ENCODE measurements around the gene FILIP1L. TPM values are rescaled to one million over a fixed set of nuclear protein-coding genes. Genes with fewer than 3 reads are reported as not detected.

The FILIP1L gene
- total and polyA plus RNA-seq, 2 of the 13 experiments (the other 11 are each of a cell fraction or from before 2014, with no cell fraction given) = 8.1 to 187 TPM

DNA sequence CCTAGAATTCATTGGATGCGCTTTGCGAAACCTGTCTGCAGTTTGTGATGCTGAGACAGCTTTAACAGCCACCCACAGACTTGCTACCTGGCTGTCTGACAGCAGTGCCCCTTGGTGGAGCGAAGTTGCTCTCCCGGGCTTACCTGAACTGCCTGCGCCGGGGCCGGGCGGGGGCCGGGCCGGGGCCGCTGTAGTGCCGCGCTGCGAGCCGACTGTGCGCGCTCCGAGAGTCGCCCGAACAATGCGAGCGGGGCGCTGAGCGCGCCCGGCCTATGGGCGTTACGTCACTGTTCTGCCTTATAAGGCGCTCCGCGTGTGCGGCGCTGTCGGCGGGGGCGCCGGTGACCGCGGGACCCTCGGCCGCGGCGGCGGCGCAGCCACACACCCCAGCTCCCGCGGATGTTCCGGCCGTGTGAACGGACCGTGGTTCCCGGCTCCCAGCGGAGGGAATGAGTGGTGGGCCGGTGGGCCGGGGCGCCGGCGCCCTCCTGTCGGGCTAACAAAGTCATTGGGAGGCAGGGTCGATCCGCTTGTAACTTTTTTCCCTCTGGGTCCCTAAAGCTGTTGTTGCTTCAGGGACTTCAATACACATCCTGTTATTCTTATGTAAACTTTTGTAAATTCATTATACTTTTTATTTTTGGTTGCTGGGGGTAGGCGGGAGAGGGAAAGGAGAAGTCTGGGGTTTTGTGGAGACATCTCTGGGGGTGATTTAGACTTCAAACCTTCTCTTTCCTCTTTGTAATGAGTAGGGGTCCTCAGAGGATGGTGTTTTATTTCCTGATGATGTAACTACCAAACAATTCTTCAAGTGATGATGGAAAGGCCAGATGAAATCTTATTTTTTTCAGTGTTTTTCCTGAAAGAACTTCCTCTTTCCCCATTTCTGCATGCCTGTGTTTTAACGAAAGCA, 238.1 kb downstream of the FILIP1L start (continued):
- TF ChIP-seq, protein P1, sequence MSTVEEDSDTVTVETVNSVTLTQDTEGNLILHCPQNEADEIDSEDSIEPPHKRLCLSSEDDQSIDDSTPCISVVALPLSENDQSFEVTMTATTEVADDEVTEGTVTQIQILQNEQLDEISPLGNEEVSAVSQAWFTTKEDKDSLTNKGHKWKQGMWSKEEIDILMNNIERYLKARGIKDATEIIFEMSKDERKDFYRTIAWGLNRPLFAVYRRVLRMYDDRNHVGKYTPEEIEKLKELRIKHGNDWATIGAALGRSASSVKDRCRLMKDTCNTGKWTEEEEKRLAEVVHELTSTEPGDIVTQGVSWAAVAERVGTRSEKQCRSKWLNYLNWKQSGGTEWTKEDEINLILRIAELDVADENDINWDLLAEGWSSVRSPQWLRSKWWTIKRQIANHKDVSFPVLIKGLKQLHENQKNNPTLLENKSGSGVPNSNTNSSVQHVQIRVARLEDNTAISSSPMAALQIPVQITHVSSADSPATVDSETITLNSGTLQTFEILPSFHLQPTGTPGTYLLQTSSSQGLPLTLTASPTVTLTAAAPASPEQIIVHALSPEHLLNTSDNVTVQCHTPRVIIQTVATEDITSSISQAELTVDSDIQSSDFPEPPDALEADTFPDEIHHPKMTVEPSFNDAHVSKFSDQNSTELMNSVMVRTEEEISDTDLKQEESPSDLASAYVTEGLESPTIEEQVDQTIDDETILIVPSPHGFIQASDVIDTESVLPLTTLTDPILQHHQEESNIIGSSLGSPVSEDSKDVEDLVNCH (CRISPR knock-in tag; IDR thresholded peaks at IDR 0.05) = no peak
- TF ChIP-seq GTF2F1 (IDR thresholded peaks at IDR 0.05; ENCODE audit: low read length) (0 out of 2 replicates have a peak, but pooled peaks have one; percentile 45), RCOR2 (CRISPR knock-in tag; IDR thresholded peaks at IDR 0.05) (no peak), ZFP62 (CRISPR knock-in tag; IDR thresholded peaks at IDR 0.05) (no peak), SATB2 (CRISPR knock-in tag; IDR thresholded peaks at IDR 0.05) (peak; percentile 91), ZNF7 (CRISPR knock-in tag; IDR thresholded peaks at IDR 0.05) (no peak), HDAC2 (CRISPR knock-in tag; IDR thresholded peaks at IDR 0.05) (no peak), PAWR (CRISPR knock-in tag; IDR thresholded peaks at IDR 0.05; ENCODE audit: borderline replicate concordance) (no peak), ZNF530 (CRISPR knock-in tag; IDR thresholded peaks at IDR 0.05; ENCODE audit: low read depth) (no peak), ZNF549 (CRISPR knock-in tag; IDR thresholded peaks at IDR 0.05) (0 out of 2 replicates have a peak, but pooled peaks have one; percentile 77), TOE1 (CRISPR knock-in tag; IDR thresholded peaks at IDR 0.05) (no peak), EZH2 (conservative IDR thresholded peaks at IDR 0.05; ENCODE audit: low read depth, low read length) (no peak), KLF12 (CRISPR knock-in tag; IDR thresholded peaks at IDR 0.05; ENCODE audit: borderline replicate concordance) (peak; percentile 87), NPAS2 (CRISPR knock-in tag; IDR thresholded peaks at IDR 0.05; ENCODE audit: borderline replicate concordance) (no peak)
- TF ChIP-seq, protein P2, sequence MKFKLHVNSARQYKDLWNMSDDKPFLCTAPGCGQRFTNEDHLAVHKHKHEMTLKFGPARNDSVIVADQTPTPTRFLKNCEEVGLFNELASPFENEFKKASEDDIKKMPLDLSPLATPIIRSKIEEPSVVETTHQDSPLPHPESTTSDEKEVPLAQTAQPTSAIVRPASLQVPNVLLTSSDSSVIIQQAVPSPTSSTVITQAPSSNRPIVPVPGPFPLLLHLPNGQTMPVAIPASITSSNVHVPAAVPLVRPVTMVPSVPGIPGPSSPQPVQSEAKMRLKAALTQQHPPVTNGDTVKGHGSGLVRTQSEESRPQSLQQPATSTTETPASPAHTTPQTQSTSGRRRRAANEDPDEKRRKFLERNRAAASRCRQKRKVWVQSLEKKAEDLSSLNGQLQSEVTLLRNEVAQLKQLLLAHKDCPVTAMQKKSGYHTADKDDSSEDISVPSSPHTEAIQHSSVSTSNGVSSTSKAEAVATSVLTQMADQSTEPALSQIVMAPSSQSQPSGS (CRISPR knock-in tag; IDR thresholded peaks at IDR 0.05) = peak; percentile 95
- TF ChIP-seq, protein P3, sequence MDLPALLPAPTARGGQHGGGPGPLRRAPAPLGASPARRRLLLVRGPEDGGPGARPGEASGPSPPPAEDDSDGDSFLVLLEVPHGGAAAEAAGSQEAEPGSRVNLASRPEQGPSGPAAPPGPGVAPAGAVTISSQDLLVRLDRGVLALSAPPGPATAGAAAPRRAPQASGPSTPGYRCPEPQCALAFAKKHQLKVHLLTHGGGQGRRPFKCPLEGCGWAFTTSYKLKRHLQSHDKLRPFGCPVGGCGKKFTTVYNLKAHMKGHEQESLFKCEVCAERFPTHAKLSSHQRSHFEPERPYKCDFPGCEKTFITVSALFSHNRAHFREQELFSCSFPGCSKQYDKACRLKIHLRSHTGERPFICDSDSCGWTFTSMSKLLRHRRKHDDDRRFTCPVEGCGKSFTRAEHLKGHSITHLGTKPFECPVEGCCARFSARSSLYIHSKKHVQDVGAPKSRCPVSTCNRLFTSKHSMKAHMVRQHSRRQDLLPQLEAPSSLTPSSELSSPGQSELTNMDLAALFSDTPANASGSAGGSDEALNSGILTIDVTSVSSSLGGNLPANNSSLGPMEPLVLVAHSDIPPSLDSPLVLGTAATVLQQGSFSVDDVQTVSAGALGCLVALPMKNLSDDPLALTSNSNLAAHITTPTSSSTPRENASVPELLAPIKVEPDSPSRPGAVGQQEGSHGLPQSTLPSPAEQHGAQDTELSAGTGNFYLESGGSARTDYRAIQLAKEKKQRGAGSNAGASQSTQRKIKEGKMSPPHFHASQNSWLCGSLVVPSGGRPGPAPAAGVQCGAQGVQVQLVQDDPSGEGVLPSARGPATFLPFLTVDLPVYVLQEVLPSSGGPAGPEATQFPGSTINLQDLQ (CRISPR knock-in tag; IDR thresholded peaks at IDR 0.05) = no peak
- TF ChIP-seq, protein P4, sequence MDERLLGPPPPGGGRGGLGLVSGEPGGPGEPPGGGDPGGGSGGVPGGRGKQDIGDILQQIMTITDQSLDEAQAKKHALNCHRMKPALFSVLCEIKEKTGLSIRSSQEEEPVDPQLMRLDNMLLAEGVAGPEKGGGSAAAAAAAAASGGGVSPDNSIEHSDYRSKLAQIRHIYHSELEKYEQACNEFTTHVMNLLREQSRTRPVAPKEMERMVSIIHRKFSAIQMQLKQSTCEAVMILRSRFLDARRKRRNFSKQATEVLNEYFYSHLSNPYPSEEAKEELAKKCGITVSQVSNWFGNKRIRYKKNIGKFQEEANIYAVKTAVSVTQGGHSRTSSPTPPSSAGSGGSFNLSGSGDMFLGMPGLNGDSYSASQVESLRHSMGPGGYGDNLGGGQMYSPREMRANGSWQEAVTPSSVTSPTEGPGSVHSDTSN (CRISPR knock-in tag; IDR thresholded peaks at IDR 0.05) = no peak
- TF ChIP-seq, protein P5, sequence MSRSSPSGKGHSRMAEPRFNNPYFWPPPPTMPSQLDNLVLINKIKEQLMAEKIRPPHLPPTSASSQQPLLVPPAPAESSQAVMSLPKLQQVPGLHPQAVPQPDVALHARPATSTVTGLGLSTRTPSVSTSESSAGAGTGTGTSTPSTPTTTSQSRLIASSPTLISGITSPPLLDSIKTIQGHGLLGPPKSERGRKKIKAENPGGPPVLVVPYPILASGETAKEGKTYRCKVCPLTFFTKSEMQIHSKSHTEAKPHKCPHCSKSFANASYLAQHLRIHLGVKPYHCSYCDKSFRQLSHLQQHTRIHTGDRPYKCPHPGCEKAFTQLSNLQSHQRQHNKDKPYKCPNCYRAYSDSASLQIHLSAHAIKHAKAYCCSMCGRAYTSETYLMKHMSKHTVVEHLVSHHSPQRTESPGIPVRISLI (CRISPR knock-in tag; IDR thresholded peaks at IDR 0.05; ENCODE audit: borderline replicate concordance) = peak; percentile 32; the same call in 1 of the 2 replicates
- TF ChIP-seq, protein P6, sequence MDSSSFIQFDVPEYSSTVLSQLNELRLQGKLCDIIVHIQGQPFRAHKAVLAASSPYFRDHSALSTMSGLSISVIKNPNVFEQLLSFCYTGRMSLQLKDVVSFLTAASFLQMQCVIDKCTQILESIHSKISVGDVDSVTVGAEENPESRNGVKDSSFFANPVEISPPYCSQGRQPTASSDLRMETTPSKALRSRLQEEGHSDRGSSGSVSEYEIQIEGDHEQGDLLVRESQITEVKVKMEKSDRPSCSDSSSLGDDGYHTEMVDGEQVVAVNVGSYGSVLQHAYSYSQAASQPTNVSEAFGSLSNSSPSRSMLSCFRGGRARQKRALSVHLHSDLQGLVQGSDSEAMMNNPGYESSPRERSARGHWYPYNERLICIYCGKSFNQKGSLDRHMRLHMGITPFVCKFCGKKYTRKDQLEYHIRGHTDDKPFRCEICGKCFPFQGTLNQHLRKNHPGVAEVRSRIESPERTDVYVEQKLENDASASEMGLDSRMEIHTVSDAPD (CRISPR knock-in tag; IDR thresholded peaks at IDR 0.05) = no peak

Measured in HepG2 (cell line).